COLO668 (cell line): ENCODE results near the gene ITIH5.
"Not testable (repeated sequence)": the region's sequence is repeated elsewhere in the genome, so short reads cannot be mapped to it uniquely, and the experiment has no call there.

Source experiments
- DNase-seq: peaks from one replicate; lab custom pipeline; 2025; ENCODE audit not compliant: unreplicated experiment; lab: John Stamatoyannopoulos, UW

Gene ITIH5

GRCh38 chr10:7689591-7689990, 22.8 kb upstream of the ITIH5 start:
- DNase-seq = no peak

- peak; percentile 50 for DNase-seq
Measured at GRCh38 chr10:7687228-7687907, 20.6 kb upstream of the ITIH5 start.

DNA sequence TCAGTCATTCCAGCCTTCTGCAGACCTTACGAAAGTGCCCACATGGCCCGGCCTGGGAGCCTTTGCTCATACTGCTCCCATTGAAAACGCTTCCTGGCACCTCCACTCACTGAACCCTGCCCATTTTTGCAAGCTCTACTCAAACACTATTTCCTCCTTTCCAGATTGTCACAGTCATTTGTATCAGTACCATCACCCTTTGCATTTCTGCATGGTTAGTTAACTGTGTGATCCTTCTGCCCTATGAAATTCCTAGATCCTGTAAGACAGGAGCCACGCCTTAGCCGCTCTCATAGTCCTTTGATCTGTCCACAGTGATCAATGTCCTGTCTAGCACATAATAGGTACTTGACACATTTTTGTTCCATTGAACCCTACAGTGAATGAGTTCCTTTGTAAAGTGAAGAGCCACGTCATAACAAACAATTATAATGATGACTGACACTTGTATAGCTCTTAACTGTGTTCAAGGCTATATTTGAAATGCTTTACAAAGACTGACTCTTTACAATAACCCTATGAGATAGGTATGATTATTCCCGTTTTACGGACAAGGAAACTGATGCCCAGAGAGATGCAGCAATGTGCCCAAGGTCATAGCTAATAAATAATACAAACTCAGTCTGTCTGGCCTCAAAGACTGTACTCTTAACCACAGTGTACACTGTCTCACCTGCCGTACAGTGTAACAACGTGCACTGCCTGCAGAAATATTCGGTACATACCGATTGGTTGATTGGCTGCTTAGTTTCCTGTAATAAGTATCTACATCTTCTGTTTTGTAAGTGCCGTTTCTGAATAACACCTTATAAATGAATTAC, 19.8 kb upstream of the ITIH5 start:
- no peak for DNase-seq

DNA sequence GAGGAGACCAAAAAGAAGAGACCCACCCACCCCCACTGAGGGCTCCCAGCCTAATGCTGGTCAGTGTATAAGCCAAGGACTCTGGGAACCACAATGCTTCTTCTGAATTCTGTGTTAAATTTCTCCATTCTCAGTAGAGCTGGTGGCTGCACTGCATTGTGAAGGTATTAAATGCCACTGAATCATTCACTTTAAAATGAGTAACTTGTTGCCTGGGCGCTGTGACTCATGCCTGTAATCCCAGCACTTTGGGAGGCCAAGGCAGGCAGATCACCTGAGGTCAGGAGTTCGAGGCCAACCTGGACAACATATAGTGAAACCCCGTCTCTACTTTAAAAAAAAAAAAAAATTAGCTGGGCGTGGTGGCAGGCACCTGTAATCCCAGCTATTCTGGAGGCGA, 13.3 kb upstream of the ITIH5 start:
- not testable (repeated sequence) for DNase-seq

DNA sequence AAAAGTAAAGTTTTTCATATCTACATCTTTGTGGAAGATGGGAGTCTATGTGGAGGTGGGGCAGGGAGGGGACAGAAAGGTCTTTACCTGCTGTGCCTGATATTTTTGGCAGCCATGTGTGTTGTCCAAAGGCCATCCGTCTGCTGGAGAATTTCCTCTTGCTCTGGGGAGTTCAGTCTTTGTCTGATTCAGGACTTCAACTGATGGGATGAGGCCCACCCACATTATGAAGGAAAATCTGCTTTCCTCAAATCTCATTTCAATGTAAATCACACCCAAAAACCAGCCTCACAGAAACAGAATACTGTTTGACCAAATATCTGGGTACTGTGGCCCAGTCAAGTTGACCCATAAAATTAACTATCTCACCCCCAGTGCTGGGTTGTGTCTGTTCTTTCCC, 12.5 kb upstream of the ITIH5 start:
- no peak for DNase-seq

- DNase-seq = no peak
Measured at GRCh38 chr10:7672341-7673134, 5.8 kb upstream of the ITIH5 start.

DNA sequence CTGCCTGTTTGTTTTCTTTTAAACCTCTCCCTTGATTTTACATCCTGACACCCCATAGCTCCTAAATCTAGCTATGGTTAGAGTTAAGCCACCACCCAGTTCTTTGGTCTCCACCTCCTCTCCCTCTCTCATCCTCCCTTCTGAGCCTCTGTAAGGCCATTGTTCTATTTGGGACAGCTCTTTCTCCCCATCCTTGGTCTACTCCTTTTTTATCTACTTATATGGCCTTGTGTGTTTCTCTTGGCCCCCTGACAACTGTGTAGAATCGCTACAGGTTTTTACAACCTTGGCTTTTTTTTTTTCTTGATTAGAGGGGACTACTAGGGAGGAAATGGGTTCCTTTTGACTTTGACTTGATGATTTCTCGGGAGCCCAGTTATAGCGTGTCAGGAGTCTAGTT, 3.4 kb upstream of the ITIH5 start:
- no peak for DNase-seq

DNA sequence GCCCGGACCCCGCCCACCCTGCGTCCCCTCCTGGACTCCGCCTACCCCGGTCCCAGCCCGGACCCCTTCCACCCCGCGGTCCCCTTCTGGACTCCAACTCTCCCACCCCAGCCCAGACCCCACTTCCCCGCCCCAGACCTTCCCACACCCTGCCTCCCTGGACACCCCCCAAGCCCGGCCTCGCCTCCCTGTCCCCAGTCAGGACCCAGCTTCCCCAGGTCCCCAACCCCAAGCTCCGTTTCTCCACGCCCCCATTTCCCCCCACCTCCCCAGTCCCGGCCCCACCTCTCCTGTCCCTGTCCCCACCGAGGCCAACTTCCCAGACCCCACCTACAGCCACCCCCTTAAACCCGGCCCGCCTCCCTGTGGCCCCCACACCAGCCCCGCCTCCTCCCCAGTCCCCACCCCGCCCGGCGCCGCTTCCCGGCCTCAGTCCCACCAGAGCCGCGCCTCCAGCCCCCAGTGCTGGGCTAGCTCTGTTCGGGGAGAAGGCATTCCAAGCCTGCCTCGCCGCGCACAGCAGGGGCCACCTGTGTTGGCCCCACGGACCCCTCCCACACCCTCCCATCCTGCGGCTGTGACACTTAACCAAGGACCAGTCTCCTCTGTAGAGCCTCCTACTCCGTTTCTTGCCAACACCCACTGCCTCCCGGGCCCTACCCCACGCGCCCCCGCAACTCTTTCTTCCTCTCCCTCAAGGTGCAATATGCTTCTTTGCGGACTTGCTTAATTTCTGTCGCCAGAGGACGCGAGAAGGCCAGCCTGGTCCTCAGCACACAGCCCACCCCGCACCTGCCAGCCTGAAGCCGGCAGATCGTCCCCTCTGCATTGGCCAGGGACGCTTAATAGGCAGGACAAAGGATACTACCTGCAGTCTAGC, 736 bp upstream of the ITIH5 start:
- no peak for DNase-seq

DNA sequence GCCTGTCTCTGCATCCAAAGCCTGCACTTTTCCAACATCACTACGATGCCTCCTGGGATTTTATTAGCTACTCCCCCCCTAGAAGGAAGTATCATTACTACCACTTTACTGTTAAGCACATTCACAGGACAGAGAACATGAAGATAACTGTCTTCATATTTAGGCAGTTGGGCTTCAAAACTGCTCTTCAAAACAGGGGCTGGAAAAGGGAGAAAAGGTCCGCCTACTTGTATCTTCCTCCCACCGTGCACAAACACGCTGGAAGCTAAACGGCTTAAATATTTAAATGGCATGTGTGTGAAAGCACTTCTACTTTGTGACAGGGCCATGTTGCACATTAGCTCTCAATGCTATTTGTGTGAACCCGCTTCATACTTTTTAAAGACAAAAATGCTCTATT, 999 bp downstream of the ITIH5 start:
- no peak for DNase-seq

GRCh38 chr10:7664707-7665106, 2.1 kb downstream of the ITIH5 start:
- no peak for DNase-seq

DNA sequence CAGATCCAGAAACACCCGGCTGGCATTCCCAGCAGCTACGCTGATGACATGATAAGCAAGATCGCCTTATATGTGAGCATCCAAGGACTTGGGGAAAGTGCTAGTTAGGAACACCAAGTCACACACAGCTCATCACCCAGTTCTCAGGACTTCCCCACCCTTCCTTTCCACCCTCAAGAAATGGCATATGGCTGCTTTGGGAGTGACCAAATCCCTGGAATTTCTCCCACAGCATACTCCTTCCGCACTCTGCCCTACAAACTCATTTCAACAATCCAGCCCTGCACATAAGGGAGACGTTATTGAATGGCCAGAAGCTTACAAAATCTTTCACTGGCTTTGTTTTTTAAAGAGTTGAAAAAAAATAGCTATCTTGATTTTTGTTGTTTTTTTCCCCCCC, 4.2 kb downstream of the ITIH5 start:
- no peak for DNase-seq

DNA sequence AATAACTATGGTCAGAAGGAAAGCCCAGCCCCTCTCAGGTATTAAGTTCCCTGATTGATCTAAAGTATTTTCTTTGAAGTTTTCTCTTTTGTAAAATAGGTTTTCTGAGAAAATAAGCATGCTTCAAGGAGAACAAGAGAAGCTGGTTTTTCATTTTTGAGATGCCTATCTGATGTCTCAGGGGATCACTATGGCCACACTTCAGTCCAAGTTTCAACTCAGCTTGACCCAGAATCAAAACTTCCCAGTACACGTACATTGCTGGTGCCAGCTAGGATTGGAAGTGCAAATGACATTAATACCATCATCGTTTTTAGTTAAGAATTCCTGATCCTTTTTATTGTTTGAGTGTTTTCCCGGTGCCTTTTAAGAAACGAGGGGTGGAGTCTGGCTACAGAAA, 7.2 kb downstream of the ITIH5 start:
- no peak for DNase-seq

- no peak for DNase-seq
Measured at GRCh38 chr10:7657552-7657951, 9.2 kb downstream of the ITIH5 start.

DNA sequence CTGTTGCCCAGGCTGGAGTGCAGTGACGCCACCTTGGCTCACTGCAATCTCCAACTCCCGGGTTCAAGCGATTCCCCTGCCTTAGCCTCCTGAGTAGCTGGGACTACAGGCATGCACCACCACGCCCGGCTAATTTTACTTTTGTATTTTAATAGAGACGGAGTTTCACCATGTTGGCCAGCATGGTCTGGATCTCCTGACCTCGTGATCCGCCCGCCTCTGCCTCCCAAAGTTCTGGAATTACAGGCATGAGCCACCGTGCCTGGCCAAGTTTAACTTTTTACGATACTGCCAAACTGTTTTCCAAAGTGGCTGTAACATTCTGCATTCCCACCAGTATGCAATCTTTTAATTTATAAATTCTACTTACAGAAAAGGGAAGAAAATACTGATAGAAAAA, 9.7 kb downstream of the ITIH5 start:
- DNase-seq = not testable (repeated sequence)

DNA sequence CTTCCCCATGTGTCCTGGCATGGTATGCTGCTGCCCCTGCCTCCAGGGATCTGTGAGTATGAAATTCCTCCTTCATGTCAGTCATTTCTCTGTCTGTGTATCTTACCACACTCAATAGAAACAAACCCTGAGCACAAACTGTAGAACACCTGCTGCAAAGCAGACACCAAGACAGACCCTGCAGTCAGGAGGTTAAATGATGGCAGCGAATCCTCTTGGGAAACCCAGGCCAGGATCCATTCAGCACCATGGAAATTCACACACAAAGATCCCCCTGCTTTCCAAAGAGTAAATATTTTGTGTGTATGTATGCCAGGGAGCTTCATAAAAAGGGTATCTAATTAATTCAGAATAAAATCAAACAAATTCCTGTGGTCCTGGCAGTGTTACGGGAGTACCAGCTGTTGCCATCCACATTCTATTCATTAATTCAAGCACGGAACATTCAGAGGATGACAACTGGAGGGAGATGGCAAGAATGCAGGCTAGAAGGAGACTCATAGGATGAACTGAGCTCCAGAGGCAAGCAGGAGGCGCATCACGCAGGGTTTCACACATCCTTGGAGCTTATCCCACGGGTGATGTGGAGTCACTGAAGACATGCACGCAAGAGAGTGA, 14.8 kb downstream of the ITIH5 start:
- no peak for DNase-seq

DNA sequence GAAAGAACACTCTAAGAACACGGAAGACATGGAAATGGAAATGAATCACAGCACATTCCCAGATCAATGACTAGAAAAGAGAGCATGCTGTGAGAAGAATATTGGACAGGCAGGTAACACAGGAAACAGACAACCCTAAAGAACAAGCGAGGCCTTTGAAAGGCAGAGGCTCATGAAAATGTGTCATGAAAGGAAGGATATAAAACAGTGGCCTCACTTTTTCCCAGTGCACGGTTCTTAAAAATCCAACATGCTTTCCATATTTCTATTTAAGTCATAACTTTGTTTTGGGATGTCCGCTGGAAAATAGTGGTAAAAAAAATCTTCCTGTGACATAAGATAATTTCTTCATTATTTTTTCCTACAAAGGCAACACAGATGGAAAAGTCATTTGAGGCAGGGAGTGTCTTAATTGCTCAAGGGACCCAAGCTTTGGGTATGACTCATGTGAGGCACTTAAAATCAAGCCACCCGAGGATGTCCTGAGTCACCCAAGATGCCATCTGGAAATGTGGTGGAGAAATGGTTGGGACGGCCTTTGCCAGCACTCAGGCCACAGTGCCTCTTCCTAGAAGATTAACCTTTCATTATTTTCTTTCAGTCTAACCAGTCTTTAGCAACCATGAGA, 17.0 kb downstream of the ITIH5 start:
- DNase-seq = no peak

GRCh38 chr10:7647062-7647664, 19.6 kb downstream of the ITIH5 start:
- DNase-seq = no peak

GRCh38 chr10:7642491-7643011, 24.2 kb downstream of the ITIH5 start:
- no peak for DNase-seq

DNA sequence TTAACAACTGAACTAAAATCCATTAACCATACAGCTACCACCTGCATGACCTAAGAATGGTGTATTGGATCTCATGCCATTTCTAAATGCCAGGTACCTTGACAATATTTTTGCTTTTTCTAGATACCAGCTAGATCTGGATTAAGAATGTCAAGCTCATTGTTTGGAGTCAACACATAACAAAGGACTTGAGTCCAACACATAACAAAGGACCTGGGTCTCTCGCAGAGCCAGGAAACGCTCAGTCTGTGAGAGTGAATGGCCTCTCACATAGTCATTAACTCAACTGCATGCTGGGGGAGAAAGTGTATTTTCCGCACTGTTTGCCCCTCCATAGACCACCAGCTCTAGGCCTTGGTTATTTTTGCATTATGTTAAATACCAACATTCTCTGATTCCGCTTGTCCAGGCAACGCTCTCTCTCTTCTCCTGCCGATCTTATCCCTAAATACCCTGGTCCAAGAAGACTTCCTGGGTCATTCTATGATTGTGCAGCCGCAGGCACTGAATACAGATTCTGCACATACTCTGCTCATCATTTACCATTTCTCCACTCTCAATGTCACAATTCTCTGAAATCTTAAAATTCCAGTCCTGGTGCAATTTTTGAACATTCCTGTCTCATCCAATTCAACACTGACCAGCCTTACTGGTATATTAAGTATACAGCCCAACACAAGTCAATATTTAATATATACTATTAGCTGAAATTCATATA, 31.2 kb downstream of the ITIH5 start:
- DNase-seq = no peak
